ENCODE results near the gene TFPI2. TPM values are rescaled to one million over a fixed set of nuclear protein-coding genes. Genes with fewer than 3 reads are reported as not detected.

The TFPI2 gene
- total RNA-seq, 1 experiment from 2014 or later = not detected

- no peak for DNase-seq
- H3K4me3 ChIP-seq (ENCODE audit: low read depth, low read length) = no peak overlapping the region
- intact Hi-C loops (cut with micrococcal nuclease; ENCODE audit: unreplicated experiment) = no loop called here
- Mint-ChIP-seq H3K36me3 (ENCODE audit: insufficient read depth, unreplicated experiment) (no peaks in the 10 kb centered on the region), H3K27ac (ENCODE audit: unreplicated experiment) (no peak overlapping the region), H3K27me3 (ENCODE audit: insufficient read depth, unreplicated experiment) (peaks cover 11% of the 10 kb centered on the region), H3K4me3 (ENCODE audit: unreplicated experiment) (no peak overlapping the region), H3K4me1 (ENCODE audit: low read depth, unreplicated experiment) (no peaks in the 10 kb centered on the region), H3K9me3 (ENCODE audit: unreplicated experiment) (no peaks in the 10 kb centered on the region)
- no peaks in the 10 kb centered on the region for H3K36me3 ChIP-seq (ENCODE audit: control insufficient read depth, insufficient read depth, low read length)
- H3K9me3 ChIP-seq = no peaks in the 10 kb centered on the region
- POLR2A ChIA-PET = no interaction called here
- H3K4me1 ChIP-seq = no peaks in the 10 kb centered on the region
- H3K27me3 ChIP-seq (replicated peaks; ENCODE audit: control insufficient read depth, insufficient read depth, low read length) = no peaks in the 10 kb centered on the region
- CTCF ChIA-PET = no interaction called here
- TF ChIP-seq, protein P1, sequence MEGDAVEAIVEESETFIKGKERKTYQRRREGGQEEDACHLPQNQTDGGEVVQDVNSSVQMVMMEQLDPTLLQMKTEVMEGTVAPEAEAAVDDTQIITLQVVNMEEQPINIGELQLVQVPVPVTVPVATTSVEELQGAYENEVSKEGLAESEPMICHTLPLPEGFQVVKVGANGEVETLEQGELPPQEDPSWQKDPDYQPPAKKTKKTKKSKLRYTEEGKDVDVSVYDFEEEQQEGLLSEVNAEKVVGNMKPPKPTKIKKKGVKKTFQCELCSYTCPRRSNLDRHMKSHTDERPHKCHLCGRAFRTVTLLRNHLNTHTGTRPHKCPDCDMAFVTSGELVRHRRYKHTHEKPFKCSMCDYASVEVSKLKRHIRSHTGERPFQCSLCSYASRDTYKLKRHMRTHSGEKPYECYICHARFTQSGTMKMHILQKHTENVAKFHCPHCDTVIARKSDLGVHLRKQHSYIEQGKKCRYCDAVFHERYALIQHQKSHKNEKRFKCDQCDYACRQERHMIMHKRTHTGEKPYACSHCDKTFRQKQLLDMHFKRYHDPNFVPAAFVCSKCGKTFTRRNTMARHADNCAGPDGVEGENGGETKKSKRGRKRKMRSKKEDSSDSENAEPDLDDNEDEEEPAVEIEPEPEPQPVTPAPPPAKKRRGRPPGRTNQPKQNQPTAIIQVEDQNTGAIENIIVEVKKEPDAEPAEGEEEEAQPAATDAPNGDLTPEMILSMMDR (IDR thresholded peaks at IDR 0.05; ENCODE audit: insufficient read depth in 1 of 2, low read depth in 1 of 2, low read length in 1 of 2, severe bottlenecking in 1 of 2, unreplicated experiment in 1 of 2) = no peak
- no TSS peak for BruUV-seq (replicated peaks)
These were observed 44.5 kb upstream of the TFPI2 start for GRCh38 chr7:93935102-93935501.

GRCh38 chr7:93933156-93933555 lies 42.6 kb upstream of the TFPI2 start:
- no peak for DNase-seq
- Histone ChIP-seq H3K27me3 (replicated peaks; ENCODE audit: control insufficient read depth, insufficient read depth, low read length) (no peaks in the 10 kb centered on the region), H3K4me1 (no peaks in the 10 kb centered on the region), H3K4me3 (ENCODE audit: low read depth, low read length) (no peak overlapping the region), H3K9me3 (no peaks in the 10 kb centered on the region), H3K36me3 (ENCODE audit: control insufficient read depth, insufficient read depth, low read length) (no peaks in the 10 kb centered on the region)
- no peak overlapping the region for H3K4me3 Mint-ChIP-seq (ENCODE audit: unreplicated experiment)
- no peak overlapping the region for H3K27ac Mint-ChIP-seq (ENCODE audit: unreplicated experiment)
- H3K4me1 Mint-ChIP-seq (ENCODE audit: low read depth, unreplicated experiment) = no peaks in the 10 kb centered on the region
- POLR2A ChIA-PET = no interaction called here
- peaks cover 12% of the 10 kb centered on the region for H3K27me3 Mint-ChIP-seq (ENCODE audit: insufficient read depth, unreplicated experiment)
- no peaks in the 10 kb centered on the region for H3K9me3 Mint-ChIP-seq (ENCODE audit: unreplicated experiment)
- CTCF ChIA-PET = no interaction called here
- no TSS peak for BruUV-seq (replicated peaks)
- no peaks in the 10 kb centered on the region for H3K36me3 Mint-ChIP-seq (ENCODE audit: insufficient read depth, unreplicated experiment)
- intact Hi-C loops (cut with micrococcal nuclease; ENCODE audit: unreplicated experiment) = no loop called here
- TF ChIP-seq, protein P1 (IDR thresholded peaks at IDR 0.05; ENCODE audit: insufficient read depth in 1 of 2, low read depth in 1 of 2, low read length in 1 of 2, severe bottlenecking in 1 of 2, unreplicated experiment in 1 of 2) = no peak

DNA sequence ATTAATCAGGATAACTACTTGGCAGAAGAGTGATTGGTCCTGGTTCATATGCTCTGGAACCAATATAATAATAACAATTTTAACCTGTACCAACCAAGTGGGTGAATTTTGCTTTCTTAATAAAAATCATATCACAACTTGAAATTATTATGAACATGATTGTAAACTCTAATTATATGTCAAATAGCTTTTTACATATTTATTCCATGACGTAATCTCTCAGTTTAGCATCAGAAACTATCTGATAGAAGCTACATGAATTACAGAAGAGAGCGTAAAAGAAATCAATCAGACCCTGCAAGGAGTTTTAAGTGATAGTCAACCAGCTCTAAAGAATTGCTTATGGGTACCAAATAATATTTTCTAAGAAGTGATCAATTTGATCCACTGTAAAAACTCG lies 41.1 kb upstream of the TFPI2 start:
- intact Hi-C loops (cut with micrococcal nuclease; ENCODE audit: unreplicated experiment) = no loop called here
- Mint-ChIP-seq H3K4me1 (ENCODE audit: low read depth, unreplicated experiment) (no peaks in the 10 kb centered on the region), H3K27me3 (ENCODE audit: insufficient read depth, unreplicated experiment) (peaks cover 12% of the 10 kb centered on the region), H3K27ac (ENCODE audit: unreplicated experiment) (no peak overlapping the region), H3K36me3 (ENCODE audit: insufficient read depth, unreplicated experiment) (no peaks in the 10 kb centered on the region), H3K9me3 (ENCODE audit: unreplicated experiment) (no peaks in the 10 kb centered on the region), H3K4me3 (ENCODE audit: unreplicated experiment) (no peak overlapping the region)
- ChIA-PET POLR2A (no interaction called here), CTCF (no interaction called here)
- Histone ChIP-seq H3K4me3 (ENCODE audit: low read depth, low read length) (no peak overlapping the region), H3K4me1 (no peaks in the 10 kb centered on the region), H3K36me3 (ENCODE audit: control insufficient read depth, insufficient read depth, low read length) (no peaks in the 10 kb centered on the region), H3K9me3 (no peaks in the 10 kb centered on the region), H3K27me3 (replicated peaks; ENCODE audit: control insufficient read depth, insufficient read depth, low read length) (no peaks in the 10 kb centered on the region)
- TF ChIP-seq, protein P1 (IDR thresholded peaks at IDR 0.05; ENCODE audit: insufficient read depth in 1 of 2, low read depth in 1 of 2, low read length in 1 of 2, severe bottlenecking in 1 of 2, unreplicated experiment in 1 of 2) = no peak
- no peak for DNase-seq
- BruUV-seq (replicated peaks) = no TSS peak
